Testis (tissue), 2 donors: ENCODE data around the gene SIPA1L3.

ENCODE experiments used
- POLR2A ChIP-seq: fragments of 450-650 bp; IDR thresholded peaks from one replicate; pipeline ENCODE4 v1.6.1; 2017; ENCODE audit warnings: antibody characterized with exemption, mild to moderate bottlenecking, moderate library complexity
- TF ChIP-seq, protein P1 (sequence below), 3 experiments: fragments of 450-650 bp in 2 of 3; fragments of 200-600 bp in 1 of 3; sonication (generic) in 1 of 3; IDR thresholded peaks; one replicate each; pipeline ENCODE4 v1.5.1; 2016 to 2019; ENCODE audit warnings: antibody characterized with exemption in 3 of 3, mild to moderate bottlenecking in 2 of 3, moderate library complexity in 1 of 3

GRCh38 chr19:38004521-38005223, 97.7 kb downstream of the SIPA1L3 start:
- TF ChIP-seq, protein P1, sequence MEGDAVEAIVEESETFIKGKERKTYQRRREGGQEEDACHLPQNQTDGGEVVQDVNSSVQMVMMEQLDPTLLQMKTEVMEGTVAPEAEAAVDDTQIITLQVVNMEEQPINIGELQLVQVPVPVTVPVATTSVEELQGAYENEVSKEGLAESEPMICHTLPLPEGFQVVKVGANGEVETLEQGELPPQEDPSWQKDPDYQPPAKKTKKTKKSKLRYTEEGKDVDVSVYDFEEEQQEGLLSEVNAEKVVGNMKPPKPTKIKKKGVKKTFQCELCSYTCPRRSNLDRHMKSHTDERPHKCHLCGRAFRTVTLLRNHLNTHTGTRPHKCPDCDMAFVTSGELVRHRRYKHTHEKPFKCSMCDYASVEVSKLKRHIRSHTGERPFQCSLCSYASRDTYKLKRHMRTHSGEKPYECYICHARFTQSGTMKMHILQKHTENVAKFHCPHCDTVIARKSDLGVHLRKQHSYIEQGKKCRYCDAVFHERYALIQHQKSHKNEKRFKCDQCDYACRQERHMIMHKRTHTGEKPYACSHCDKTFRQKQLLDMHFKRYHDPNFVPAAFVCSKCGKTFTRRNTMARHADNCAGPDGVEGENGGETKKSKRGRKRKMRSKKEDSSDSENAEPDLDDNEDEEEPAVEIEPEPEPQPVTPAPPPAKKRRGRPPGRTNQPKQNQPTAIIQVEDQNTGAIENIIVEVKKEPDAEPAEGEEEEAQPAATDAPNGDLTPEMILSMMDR (IDR thresholded peaks at IDR 0.05) = no peak
- TF ChIP-seq POLR2A = no peak
